GM10266 (cell line): ENCODE measurements around the gene TRPC4AP.

Source experiments
- DNase-seq: peaks from one replicate; pipeline ENCODE4 v3.0.0; 2012; ENCODE audit errors: extremely low spot score
- TF ChIP-seq, protein P1 (sequence below): IDR thresholded peaks from 2 replicates; pipeline ENCODE4 v1.5.1; 2012; ENCODE audit warnings: mild to moderate bottlenecking, low read depth; ENCODE audit not compliant: control insufficient read depth, insufficient read depth; ENCODE audit errors: missing control alignments

TRPC4AP gene

GRCh38 chr20:35021831-35022230, 70.8 kb downstream of the TRPC4AP start:
- no peak for DNase-seq
- TF ChIP-seq, protein P1, sequence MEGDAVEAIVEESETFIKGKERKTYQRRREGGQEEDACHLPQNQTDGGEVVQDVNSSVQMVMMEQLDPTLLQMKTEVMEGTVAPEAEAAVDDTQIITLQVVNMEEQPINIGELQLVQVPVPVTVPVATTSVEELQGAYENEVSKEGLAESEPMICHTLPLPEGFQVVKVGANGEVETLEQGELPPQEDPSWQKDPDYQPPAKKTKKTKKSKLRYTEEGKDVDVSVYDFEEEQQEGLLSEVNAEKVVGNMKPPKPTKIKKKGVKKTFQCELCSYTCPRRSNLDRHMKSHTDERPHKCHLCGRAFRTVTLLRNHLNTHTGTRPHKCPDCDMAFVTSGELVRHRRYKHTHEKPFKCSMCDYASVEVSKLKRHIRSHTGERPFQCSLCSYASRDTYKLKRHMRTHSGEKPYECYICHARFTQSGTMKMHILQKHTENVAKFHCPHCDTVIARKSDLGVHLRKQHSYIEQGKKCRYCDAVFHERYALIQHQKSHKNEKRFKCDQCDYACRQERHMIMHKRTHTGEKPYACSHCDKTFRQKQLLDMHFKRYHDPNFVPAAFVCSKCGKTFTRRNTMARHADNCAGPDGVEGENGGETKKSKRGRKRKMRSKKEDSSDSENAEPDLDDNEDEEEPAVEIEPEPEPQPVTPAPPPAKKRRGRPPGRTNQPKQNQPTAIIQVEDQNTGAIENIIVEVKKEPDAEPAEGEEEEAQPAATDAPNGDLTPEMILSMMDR = no peak

DNA sequence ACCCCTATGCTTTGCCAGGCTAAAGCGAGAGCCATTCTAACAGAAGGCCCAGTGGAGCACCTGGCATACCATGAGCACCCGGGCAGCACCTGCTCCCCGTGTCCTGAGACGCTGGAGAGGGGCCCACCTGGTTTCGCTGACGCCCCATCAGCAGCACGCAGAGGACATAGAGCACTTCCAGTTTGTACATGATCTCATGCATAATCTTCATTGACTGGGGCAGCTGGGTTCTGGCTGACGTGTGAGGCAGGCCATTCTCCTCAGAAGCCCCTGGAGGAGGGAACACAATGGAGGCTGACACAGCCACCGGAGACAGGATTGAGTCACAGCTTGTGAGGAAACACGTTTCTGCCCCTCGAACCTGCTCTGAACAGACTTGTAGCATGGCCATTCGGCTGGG, 71.5 kb downstream of the TRPC4AP start:
- TF ChIP-seq, protein P1 = no peak

GRCh38 chr20:35020108-35020928, 72.3 kb downstream of the TRPC4AP start:
- TF ChIP-seq, protein P1 = no peak

More for the DNA sequence above, 71.5 kb downstream of the TRPC4AP start:
- no peak for DNase-seq

GRCh38 chr20:35018590-35019371, 73.8 kb downstream of the TRPC4AP start:
- TF ChIP-seq, protein P1 = no peak
- no peak for DNase-seq

More at GRCh38 chr20:35020108-35020928, 72.3 kb downstream of the TRPC4AP start:
- no peak for DNase-seq

GRCh38 chr20:35017099-35017835, 75.3 kb downstream of the TRPC4AP start:
- no peak for DNase-seq
- TF ChIP-seq, protein P1 = no peak

DNA sequence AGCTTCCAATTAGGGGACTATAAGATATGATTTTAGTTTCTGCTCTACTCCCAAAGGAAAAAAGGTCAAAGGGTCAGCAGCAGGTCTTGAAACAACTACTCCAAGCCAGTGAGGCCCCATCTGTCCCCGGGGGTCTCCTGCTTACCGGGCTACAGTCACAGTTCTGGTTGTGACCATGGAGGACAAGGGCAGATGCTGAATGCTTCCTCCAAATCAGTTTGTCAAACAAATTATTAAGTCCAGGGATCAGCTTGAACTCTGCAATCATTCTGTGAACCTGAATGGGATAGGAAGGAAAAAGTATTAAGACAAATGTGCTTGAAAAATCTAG, 76.8 kb downstream of the TRPC4AP start:
- no peak for DNase-seq
- TF ChIP-seq, protein P1 = no peak

DNA sequence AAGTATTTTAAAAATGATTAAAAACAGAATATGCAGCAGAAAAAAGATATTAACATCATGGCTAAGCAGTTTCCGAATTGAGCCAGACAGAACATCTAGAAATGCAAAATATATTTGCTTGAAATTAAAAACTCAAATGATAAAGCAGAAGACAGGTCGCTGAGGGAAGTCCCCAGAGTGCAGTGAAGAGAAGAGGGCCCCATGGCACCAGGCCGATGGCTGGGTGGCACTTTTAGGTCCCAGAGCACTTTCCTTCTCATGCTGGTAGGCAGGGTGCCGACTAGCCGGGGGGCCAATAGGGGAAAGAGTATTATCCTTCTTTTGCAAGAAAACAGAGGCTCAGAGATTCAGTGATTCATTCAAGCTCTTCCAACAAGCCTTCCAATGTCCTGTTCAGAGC, 78.1 kb downstream of the TRPC4AP start:
- no peak for DNase-seq

More for the DNA sequence above, 78.1 kb downstream of the TRPC4AP start:
- TF ChIP-seq, protein P1 = no peak
